ENCODE data around the gene LMF2.
A peak's percentile ranks its signal among the peaks of the same experiment; 100 is the strongest.

LMF2 gene

DNA sequence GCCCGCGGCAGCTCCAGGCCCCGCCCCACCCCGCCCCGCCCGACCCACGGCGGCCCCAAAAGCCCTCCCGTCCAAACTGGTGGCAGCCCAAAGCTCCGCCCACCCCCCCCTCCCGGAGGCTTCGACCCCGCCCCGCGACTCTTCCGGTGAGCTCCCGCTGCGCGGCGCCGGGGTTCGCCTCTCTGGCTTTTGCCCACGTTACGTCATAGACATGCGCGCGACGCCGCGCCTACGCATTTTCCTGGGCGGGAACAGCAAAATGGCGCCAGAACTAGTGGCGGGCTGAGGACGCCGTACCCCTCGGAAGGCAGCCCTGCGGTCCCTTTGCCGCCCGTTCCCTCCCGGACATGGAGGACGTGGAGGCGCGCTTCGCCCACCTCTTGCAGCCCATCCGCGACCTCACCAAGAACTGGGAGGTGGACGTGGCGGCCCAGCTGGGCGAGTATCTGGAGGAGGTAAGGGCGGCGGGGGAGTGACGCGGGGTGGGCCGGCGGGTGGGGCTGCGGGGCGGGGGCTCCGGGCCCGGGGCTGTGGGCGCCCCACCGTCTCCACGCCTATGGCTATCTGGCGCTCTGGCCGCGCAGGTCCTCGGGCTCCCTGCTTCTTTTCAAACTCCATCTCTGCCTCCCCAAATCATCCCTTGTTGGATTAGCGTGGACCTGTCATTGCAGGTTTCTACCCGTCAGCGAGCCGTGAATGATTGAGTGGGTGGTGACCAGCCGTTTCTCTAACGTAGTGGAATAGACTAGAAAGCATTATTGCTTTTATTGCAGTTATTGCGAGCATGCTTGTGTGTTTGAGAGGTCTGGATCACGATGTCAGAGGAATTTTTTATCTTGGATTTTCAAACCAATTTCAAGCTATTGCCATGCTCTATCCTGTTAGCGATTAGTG, 736 bp upstream of the LMF2 start, which contains the start of gene NCAPH2:
Gene NCAPH2, plus strand, starts transcription at position 234 of the 894 bp plus-strand sequence. Its CDS starts 114 bp downstream, at position 348.
- Mint-ChIP-seq H3K27me3 (ENCODE audit: low read depth) (no peaks in the 10 kb centered on the region), H3K4me1 (peaks cover 12% of the 10 kb centered on the region), H3K4me3 (peak within 1 kb of the TSS; percentile 95 to 97 (median 96)), H3K27ac (peak within 1 kb of the TSS; percentile 81 to 96 (median 91)), H3K9me3 (no peaks in the 10 kb centered on the region), H3K36me3 (ENCODE audit: low read depth) (peaks cover 5% of the 10 kb centered on the region)
- TF ChIP-seq, protein P1, sequence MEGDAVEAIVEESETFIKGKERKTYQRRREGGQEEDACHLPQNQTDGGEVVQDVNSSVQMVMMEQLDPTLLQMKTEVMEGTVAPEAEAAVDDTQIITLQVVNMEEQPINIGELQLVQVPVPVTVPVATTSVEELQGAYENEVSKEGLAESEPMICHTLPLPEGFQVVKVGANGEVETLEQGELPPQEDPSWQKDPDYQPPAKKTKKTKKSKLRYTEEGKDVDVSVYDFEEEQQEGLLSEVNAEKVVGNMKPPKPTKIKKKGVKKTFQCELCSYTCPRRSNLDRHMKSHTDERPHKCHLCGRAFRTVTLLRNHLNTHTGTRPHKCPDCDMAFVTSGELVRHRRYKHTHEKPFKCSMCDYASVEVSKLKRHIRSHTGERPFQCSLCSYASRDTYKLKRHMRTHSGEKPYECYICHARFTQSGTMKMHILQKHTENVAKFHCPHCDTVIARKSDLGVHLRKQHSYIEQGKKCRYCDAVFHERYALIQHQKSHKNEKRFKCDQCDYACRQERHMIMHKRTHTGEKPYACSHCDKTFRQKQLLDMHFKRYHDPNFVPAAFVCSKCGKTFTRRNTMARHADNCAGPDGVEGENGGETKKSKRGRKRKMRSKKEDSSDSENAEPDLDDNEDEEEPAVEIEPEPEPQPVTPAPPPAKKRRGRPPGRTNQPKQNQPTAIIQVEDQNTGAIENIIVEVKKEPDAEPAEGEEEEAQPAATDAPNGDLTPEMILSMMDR (IDR thresholded peaks at IDR 0.05; ENCODE audit: unreplicated experiment in 3 of 3): no peak

DNA sequence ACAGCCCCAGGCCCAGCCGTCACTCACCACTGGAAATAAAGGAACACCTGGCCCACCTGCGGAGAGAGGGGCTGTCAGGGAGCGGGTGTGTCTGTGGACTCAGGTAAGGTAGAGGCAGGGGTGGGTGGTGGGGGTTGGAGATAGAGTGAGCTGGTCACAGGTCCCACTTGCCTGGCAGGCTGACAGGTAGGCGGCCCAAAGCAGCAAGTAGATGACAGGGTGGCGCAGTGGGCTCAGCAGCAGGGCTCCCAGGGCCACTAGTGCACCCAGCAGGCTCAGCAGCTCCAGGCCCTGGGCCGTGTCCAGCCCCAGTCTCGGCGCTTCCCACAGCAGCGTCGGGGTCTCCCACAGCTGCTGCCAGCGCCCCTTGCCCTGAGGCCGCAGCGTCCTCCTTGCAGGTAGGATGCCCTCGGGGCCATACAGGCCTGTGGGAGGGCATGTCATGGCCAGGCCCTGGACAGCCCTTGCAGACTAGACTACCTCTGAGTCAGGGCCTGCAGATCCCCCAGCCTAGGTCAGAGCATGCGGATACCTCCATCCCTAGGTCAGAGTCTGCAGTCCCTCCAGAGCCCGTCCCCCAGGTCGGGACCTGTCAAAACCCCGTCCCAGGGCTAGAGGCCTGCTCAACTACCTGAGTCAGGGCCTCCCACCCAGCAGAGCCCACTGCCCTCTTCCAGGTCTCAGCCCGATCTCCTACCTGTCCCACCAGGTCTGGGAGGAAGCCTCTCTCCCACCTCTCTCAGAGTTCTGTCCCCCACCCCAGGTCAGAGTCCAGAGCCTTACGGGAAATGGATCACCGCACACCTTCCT, 686 bp downstream of the LMF2 start:
- Mint-ChIP-seq H3K9me3 (no peaks in the 10 kb centered on the region), H3K4me1 (peaks cover 12% of the 10 kb centered on the region), H3K36me3 (ENCODE audit: low read depth) (no peaks in the 10 kb centered on the region), H3K4me3 (peak overlapping the region; percentile 93 to 97 (median 94)), H3K27me3 (ENCODE audit: low read depth) (no peaks in the 10 kb centered on the region), H3K27ac (peak overlapping the region; percentile 37 to 75 (median 63))
- TF ChIP-seq, protein P1 (IDR thresholded peaks at IDR 0.05; ENCODE audit: unreplicated experiment in 3 of 3): no peak

DNA sequence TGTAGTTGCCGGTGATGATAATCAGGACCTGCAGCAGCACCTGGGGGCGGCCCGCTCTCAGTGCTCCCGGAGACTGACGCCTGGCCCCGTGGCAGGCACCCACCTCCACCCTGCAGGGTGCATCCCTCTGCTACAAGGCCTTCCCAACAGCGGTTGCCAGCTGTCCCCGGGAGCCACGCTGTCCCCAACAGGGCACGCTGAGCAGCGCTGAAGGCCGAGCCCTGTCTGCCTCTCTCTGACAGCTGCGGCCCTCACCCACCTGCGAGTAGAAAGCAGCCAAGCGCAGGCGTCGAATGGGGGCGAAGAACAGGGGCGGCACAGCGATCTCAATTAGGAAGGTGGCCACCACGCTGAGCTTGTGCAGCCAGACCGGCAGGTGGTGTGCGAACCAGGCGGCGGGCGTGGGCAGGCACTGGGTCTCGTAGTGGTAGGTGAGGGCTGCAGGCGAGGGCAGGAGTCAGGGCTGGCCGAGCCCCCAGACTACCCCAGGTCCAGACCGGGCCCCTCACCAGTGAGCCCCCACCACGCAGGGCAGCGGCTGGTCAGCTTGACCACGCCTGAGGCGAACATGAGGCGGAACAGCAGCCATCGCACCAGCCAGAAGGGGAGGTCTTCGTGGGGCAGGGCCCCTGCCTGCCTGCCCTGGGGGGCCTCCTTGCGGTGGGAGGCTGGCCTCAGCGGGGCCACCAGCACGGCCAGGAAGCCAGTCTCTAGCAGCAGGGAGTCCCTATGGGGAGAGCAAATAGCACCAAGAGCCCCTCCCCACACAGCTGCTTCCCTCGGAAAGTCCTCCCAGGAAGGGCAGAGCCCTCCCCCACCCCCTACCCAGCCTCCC, 1.5 kb downstream of the LMF2 start:
- TF ChIP-seq, protein P1 (IDR thresholded peaks at IDR 0.05; ENCODE audit: unreplicated experiment in 3 of 3): no peak
- Mint-ChIP-seq H3K4me1 (peaks cover 12% of the 10 kb centered on the region), H3K9me3 (no peaks in the 10 kb centered on the region), H3K4me3 (peak overlapping the region; percentile 93 to 97 (median 94)), H3K27me3 (ENCODE audit: low read depth) (no peaks in the 10 kb centered on the region), H3K36me3 (ENCODE audit: low read depth) (no peaks in the 10 kb centered on the region), H3K27ac (no peak overlapping the region)

DNA sequence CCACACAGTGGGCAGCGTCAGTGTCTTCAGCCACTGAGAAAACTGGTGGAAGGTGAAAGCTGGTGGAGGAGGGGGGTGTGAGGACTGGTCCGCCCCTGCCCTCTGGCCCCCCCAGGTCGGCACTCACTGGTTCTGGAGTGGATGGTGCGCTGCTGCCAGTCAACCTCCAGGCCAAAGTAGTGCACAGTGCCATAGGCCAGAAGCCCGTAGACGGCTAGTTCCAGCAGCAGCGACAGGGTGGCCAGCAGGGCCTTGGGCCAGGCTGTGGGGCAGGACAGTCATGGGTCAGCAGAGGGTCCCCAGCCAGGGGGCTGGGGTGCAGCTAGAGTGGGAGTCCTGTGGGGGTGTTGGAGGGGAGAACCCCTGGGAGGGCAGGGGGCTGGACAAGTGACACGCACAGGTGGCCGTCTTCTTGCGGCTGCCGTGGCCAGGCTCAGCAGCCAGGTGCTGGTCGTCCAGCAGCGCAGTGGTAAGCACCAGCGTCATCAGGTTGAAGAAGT, 2.2 kb downstream of the LMF2 start:
- Mint-ChIP-seq H3K4me1 (peaks cover 12% of the 10 kb centered on the region), H3K4me3 (peak overlapping the region in 2 of 3 experiments; percentile 21 to 41), H3K27me3 (ENCODE audit: low read depth) (no peaks in the 10 kb centered on the region), H3K27ac (no peak overlapping the region), H3K9me3 (no peaks in the 10 kb centered on the region), H3K36me3 (ENCODE audit: low read depth) (no peaks in the 10 kb centered on the region)
- TF ChIP-seq, protein P1 (IDR thresholded peaks at IDR 0.05; ENCODE audit: unreplicated experiment in 3 of 3): no peak

DNA sequence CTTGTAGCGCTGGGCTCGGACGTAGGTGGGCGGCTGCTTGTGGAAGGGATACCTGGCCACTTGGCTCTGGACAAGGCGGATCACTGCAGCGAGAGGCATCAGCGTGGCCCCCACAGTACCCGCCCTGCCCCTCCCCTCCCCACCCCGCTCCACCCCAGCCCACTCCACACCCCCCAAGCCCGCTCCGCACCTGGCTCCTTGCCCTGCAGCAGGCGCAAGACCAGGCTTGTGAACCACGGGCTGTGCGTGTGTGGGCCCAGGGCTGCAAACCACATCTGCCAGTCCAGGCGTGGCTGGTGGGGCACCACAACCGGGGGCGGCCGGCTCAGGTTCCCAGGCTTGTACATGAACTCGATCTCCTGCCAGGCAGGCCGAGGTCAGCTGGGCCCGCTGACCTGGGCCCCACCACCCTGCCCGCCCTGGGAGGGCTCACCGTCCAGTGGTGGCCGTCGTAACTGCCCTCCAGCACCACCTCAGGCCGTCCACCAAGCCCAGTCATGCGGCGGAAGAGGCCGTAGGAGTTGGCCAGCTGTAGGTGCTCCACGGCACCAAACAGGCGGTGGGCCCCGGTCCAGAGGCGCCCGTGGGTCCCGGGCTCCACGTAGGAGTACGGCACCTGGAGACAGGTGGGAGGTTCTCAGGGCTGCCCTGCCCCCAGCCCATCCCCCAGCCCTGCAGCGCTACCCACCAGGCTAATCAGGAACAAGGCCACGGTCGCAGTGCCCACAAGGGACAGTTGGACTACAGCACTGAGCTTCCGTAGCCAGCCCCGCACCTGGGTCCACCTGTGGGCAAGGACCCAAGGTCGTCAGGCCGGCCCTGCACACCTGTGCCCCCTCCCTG, 2.9 kb downstream of the LMF2 start:
- TF ChIP-seq, protein P1 (IDR thresholded peaks at IDR 0.05; ENCODE audit: unreplicated experiment in 3 of 3): no peak
- H3K9me3 Mint-ChIP-seq: no peaks in the 10 kb centered on the region
- H3K36me3 Mint-ChIP-seq (ENCODE audit: low read depth): no peaks in the 10 kb centered on the region
- H3K27ac Mint-ChIP-seq: no peak overlapping the region
- H3K4me3 Mint-ChIP-seq: no peak overlapping the region
- no peaks in the 10 kb centered on the region for H3K27me3 Mint-ChIP-seq (ENCODE audit: low read depth)
- H3K4me1 Mint-ChIP-seq: peaks cover 11% of the 10 kb centered on the region

All from nephron (organoid).